PC-3 (cell line): Measurements from ENCODE around the gene EIF5. TPM values are rescaled to one million over a fixed set of nuclear protein-coding genes. Genes with fewer than 3 reads are reported as not detected.

ENCODE experiments used
- ATAC-seq: fragments of 200-7000 bp; cut with Tn5 transposase; 2 replicates; pipeline ENCODE4 v1.9.1; 2020; ENCODE audit warnings: mild to moderate bottlenecking, moderate library complexity
- BruUV-seq: library from RNA; stranded (reverse); fragments of 400-500 nt; replicated peaks from 2 replicates; lab custom pipeline; 2021; lab: Mats Ljungman, UMichigan
- CTCF ChIA-PET: fragments of 300-600 bp; sonication (Branson Sonifier 250); formaldehyde crosslinking; loops from one replicate; lab custom pipeline; 2022; ENCODE audit warnings: antibody characterized with exemption; lab: Charles Lee
- POLR2A ChIA-PET: fragments of 300-600 bp; sonication (Branson Sonifier 250); formaldehyde crosslinking; loops from one replicate; lab custom pipeline; 2022; ENCODE audit warnings: antibody characterized with exemption; ENCODE audit not compliant: unreplicated experiment; lab: Charles Lee
- DNase-seq: peaks from one replicate; pipeline ENCODE4 v3.0.0-alpha.2; 2015
- H2AFZ ChIP-seq: fragments of 300-600 bp; sonication (generic); 2 replicates; pipeline ENCODE4 v1.6.0; 2016; ENCODE audit warnings: antibody characterized with exemption, low read length
- H3F3A ChIP-seq: fragments of 300-600 bp; sonication (generic); one replicate; pipeline ENCODE4 v1.6.0; 2017; ENCODE audit warnings: antibody characterized with exemption, low read length, control low read depth, mild to moderate bottlenecking; ENCODE audit not compliant: unreplicated experiment
- H3K27ac ChIP-seq: fragments of 300-600 bp; sonication (generic); 2 replicates; pipeline ENCODE4 v1.5.1; 2016; ENCODE audit warnings: mild to moderate bottlenecking, low read length
- H3K27me3 ChIP-seq: fragments of 300-600 bp; sonication (generic); 2 replicates; pipeline ENCODE4 v1.6.1; 2016; ENCODE audit warnings: low read length, mixed read lengths
- H3K36me3 ChIP-seq: fragments of 300-600 bp; sonication (generic); 2 replicates; pipeline ENCODE4 v1.6.1; 2016; ENCODE audit warnings: low read depth, mixed run types, low read length, mixed read lengths
- H3K4me1 ChIP-seq: fragments of 300-600 bp; sonication (generic); 2 replicates; pipeline ENCODE4 v1.5.1; 2016; ENCODE audit warnings: low read length; ENCODE audit not compliant: insufficient read depth
- H3K4me2 ChIP-seq: fragments of 300-600 bp; sonication (generic); 2 replicates; pipeline ENCODE4 v1.6.0; 2016; ENCODE audit warnings: low read length
- H3K4me3 ChIP-seq: fragments of 300-600 bp; sonication (generic); 2 replicates; pipeline ENCODE4 v1.5.1; 2016; ENCODE audit warnings: mild to moderate bottlenecking, low read length, mixed read lengths
- H3K79me2 ChIP-seq: fragments of 300-600 bp; sonication (generic); 2 replicates; pipeline ENCODE4 v1.6.1; 2017; ENCODE audit warnings: low read length, mixed read lengths
- H3K9ac ChIP-seq: fragments of 300-600 bp; sonication (generic); 2 replicates; pipeline ENCODE4 v1.6.0; 2016; ENCODE audit warnings: mild to moderate bottlenecking, low read length
- H3K9me2 ChIP-seq: fragments of 300-600 bp; sonication (generic); replicated peaks from 2 replicates; pipeline ENCODE4 v1.6.1; 2016; ENCODE audit warnings: mixed run types, low read length, mixed read lengths
- H3K9me3 ChIP-seq: fragments of 300-600 bp; sonication (generic); 2 replicates; pipeline ENCODE4 v1.6.1; 2016; ENCODE audit warnings: low read length, mixed read lengths
- H4K20me1 ChIP-seq: fragments of 300-600 bp; sonication (generic); 2 replicates; pipeline ENCODE4 v1.6.1; 2016; ENCODE audit warnings: low read length, mixed read lengths
- EZH2 ChIP-seq: fragments of 300-600 bp; sonication (generic); IDR thresholded peaks from one replicate; pipeline ENCODE4 v1.6.1; 2017; ENCODE audit warnings: antibody characterized with exemption, mild to moderate bottlenecking, low read length; ENCODE audit not compliant: unreplicated experiment
- EZH2phosphoT487 ChIP-seq: fragments of 300-600 bp; sonication (generic); IDR thresholded peaks from 2 replicates; pipeline ENCODE4 v1.6.1; 2018; ENCODE audit warnings: mild to moderate bottlenecking, antibody characterized with exemption, low read length, borderline replicate concordance
- intact Hi-C: fragments of 100-400 bp; cut with micrococcal nuclease; formaldehyde crosslinking; loops from 2 replicates; pipeline ENCODE4 v1.9.0; 2023
- total RNA-seq: library from RNA; depleted of rRNA; stranded (reverse); fragments of >200 nt; gene quantifications from 2 replicates; pipeline ENCODE4 v1.2.3, GENCODE V29; 2014
- TF ChIP-seq, protein P1 (sequence below): fragments of 300-600 bp; sonication (generic); conservative IDR thresholded peaks from 2 replicates; pipeline ENCODE4 v1.5.1; 2017; ENCODE audit warnings: antibody characterized with exemption, low read depth, mild to moderate bottlenecking, low read length

The EIF5 gene
- total RNA-seq, 1 experiment from 2014 or later = 216 TPM

DNA sequence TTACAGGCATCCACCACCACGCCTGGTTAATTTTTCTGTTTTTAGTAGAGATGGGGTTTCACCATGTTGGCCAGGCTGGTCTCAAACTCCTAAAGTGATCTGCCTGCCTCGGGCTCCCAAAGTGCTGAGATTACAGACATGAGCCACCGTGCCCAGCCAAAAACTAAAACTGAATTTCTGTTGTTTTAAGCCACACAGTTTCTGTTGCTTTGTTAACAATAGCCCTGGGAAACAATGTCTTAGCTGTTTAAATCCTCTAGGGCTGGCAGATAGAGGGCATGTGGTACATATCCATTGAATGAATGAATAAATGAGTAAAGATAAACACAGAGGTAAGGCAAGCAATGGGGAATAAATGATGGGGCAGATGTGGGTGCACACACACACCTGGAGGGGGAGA is 8.0 kb upstream of the EIF5 start:
- H3K36me3 ChIP-seq = no peaks in the 10 kb centered on the region
- intact Hi-C loops = no loop called here
- ChIA-PET CTCF (interaction anchor here (0.6 kb wide), 1 partner anchor 28 kb away, joined by 3 read pairs; no protein-coding TSS in a partner anchor), POLR2A (no interaction called here)
- no peaks in the 10 kb centered on the region for H3K27me3 ChIP-seq
- BruUV-seq = no TSS peak
- no peaks in the 10 kb centered on the region for H3K9me3 ChIP-seq
- H3K4me2 ChIP-seq = no peak overlapping the region
- DNase-seq = no peak
- no peak overlapping the region for H3K9ac ChIP-seq
- H3K27ac ChIP-seq = no peak overlapping the region
- TF ChIP-seq EZH2 = no peak
- TF ChIP-seq, protein P1, sequence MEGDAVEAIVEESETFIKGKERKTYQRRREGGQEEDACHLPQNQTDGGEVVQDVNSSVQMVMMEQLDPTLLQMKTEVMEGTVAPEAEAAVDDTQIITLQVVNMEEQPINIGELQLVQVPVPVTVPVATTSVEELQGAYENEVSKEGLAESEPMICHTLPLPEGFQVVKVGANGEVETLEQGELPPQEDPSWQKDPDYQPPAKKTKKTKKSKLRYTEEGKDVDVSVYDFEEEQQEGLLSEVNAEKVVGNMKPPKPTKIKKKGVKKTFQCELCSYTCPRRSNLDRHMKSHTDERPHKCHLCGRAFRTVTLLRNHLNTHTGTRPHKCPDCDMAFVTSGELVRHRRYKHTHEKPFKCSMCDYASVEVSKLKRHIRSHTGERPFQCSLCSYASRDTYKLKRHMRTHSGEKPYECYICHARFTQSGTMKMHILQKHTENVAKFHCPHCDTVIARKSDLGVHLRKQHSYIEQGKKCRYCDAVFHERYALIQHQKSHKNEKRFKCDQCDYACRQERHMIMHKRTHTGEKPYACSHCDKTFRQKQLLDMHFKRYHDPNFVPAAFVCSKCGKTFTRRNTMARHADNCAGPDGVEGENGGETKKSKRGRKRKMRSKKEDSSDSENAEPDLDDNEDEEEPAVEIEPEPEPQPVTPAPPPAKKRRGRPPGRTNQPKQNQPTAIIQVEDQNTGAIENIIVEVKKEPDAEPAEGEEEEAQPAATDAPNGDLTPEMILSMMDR = no peak
- no peak for TF ChIP-seq EZH2phosphoT487
- H3F3A ChIP-seq = no peaks in the 10 kb centered on the region
- H3K4me1 ChIP-seq = no peaks in the 10 kb centered on the region
- no peak overlapping the region for H3K4me3 ChIP-seq
- no peaks in the 10 kb centered on the region for H3K9me2 ChIP-seq
- ATAC-seq = no peak; the same call in 1 of the 2 replicates
- H2AFZ ChIP-seq = no peak overlapping the region
- H4K20me1 ChIP-seq = no peaks in the 10 kb centered on the region
- no peaks in the 10 kb centered on the region for H3K79me2 ChIP-seq

DNA sequence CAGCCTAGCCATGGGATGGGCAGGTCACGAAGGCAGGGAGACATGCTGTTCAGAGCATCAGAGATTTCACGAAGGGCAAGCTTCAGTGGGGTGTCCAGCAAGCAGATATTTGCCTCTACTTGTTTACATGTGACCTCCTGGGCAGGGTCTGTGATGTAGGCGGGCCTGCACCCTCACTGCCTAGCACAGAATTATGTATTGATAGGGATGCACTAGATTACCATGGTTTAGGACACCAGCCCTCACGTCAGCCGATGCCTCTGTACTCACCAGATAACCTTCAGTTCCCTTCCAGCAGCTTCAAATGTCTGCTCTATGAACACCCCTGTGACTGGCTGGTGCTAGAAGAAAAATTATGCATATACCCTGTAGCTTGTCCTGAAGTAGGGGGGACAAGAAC is 5.1 kb upstream of the EIF5 start:
- ATAC-seq = no peak
- no peak for TF ChIP-seq EZH2phosphoT487
- no peak for TF ChIP-seq EZH2
- TF ChIP-seq, protein P1 = no peak
- no peak overlapping the region for H2AFZ ChIP-seq
- POLR2A ChIA-PET = no interaction called here
- H3K4me1 ChIP-seq = peaks cover 4% of the 10 kb centered on the region; the same call in 1 of the 2 replicates
- no peaks in the 10 kb centered on the region for H4K20me1 ChIP-seq
- intact Hi-C loops = no loop called here
- H3F3A ChIP-seq = no peaks in the 10 kb centered on the region
- H3K79me2 ChIP-seq = peaks cover 8% of the 10 kb centered on the region
- no TSS peak for BruUV-seq
- H3K36me3 ChIP-seq = no peaks in the 10 kb centered on the region
- DNase-seq = no peak
- H3K27ac ChIP-seq = no peak overlapping the region
- no peak overlapping the region for H3K4me2 ChIP-seq
- H3K9me3 ChIP-seq = no peaks in the 10 kb centered on the region
- CTCF ChIA-PET = interaction anchor here (0.5 kb wide), 1 partner anchor 61 kb away, joined by 3 read pairs; no protein-coding TSS in a partner anchor
- no peaks in the 10 kb centered on the region for H3K9me2 ChIP-seq
- no peak overlapping the region for H3K4me3 ChIP-seq
- no peaks in the 10 kb centered on the region for H3K27me3 ChIP-seq
- H3K9ac ChIP-seq = no peak overlapping the region

DNA sequence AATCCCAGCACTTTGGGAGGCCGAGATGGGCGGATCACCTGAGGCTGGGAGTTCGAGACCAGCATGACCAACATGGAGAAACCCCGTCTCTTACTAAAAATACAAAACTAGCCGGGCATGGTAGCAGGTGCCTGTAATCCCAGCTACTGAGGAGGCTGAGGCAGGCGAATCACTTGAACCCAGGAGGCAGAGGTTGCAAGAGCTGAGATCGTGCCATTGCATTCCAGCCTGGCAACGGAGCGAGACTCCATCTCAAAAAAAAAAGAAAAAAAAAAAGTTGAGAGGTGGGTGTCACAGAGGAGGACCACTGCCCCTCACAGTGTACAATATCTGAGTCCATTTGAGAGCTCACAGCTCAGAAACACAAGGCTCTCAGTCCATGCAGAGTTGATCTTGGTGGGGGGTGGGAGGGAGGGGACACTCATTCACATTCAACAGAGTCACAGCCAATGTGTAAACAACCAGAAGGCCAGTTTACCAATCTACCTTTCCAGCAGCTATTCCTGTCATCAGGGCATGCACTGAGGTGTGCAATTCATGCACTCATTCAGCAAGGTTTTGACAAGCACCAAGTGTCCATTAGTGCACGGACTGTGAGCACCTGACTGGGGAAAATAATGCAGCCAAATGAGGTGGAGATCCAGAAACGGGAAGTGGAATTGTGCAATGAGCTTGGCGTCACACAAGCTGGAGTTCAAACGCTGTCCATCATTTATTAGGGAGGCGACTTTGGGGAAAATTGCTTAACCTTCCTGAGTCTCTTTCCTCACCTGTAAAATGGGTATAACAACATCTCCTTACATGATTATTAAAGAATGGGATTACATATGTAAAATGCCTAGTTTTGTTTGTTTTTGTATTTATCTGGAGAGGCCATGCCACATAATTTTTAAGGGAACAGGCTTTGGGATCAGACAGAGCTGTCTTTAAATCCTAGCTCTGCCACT is 4.4 kb upstream of the EIF5 start:
- Histone ChIP-seq H3K9me2 (no peaks in the 10 kb centered on the region), H3K27ac (no peak overlapping the region), H3K27me3 (no peaks in the 10 kb centered on the region), H3K4me1 (peaks cover 4% of the 10 kb centered on the region; the same call in 1 of the 2 replicates), H2AFZ (no peak overlapping the region), H3K79me2 (peaks cover 13% of the 10 kb centered on the region), H4K20me1 (no peaks in the 10 kb centered on the region), H3K9me3 (no peaks in the 10 kb centered on the region), H3K4me3 (no peak overlapping the region), H3K36me3 (no peaks in the 10 kb centered on the region), H3K4me2 (no peak overlapping the region), H3K9ac (no peak overlapping the region), H3F3A (no peaks in the 10 kb centered on the region)
- TF ChIP-seq EZH2 = no peak
- TF ChIP-seq, protein P1 = no peak
- intact Hi-C loops = no loop called here
- ChIA-PET POLR2A (no interaction called here), CTCF (interaction anchor here (0.5 kb wide), 1 partner anchor 60 kb away, joined by 3 read pairs; no protein-coding TSS in a partner anchor)
- no peak for DNase-seq
- no peak for ATAC-seq
- BruUV-seq = no TSS peak
